ENCODE measurements around the gene DAAM2.

GRCh38 chr6:39920157-39920556 is 128.0 kb downstream of the DAAM2 start:
- TF ChIP-seq CTCF (conservative IDR thresholded peaks at IDR 0.05; ENCODE audit: low read length), result no peak
- TF ChIP-seq EZH2phosphoT487 (IDR thresholded peaks at IDR 0.05; ENCODE audit: borderline replicate concordance), result no peak

Data from Loucy (cell line).